Measurements from ENCODE around the gene TPM2.

TPM2 gene

GRCh38 chr9:35686222-35687203 is 3.2 kb downstream of the TPM2 start:
- no peaks in the 10 kb centered on the region for H3K27me3 ChIP-seq (ENCODE audit: control insufficient read depth in 1 of 2, insufficient read depth in 2 of 2, low read length in 2 of 2)
- no peaks in the 10 kb centered on the region for H3K9me3 ChIP-seq (ENCODE audit: control insufficient read depth in 1 of 2, low read length in 2 of 2)
- peaks cover 15 to 22% of the 10 kb centered on the region in 2 donors for H3K4me1 ChIP-seq (ENCODE audit: control insufficient read depth in 1 of 2, insufficient read depth in 2 of 2, low read length in 2 of 2)
- H3K4me3 ChIP-seq (ENCODE audit: low read depth in 1 of 2, low read length in 2 of 2): no peak overlapping the region
- no peak overlapping the region for H3K27ac ChIP-seq (ENCODE audit: low read depth, low read length)
- H3K9ac ChIP-seq (ENCODE audit: low read depth in 1 of 2, low read length in 2 of 2): no peak overlapping the region
- no peaks in the 10 kb centered on the region for H3K36me3 ChIP-seq (ENCODE audit: control insufficient read depth in 1 of 2, insufficient read depth in 2 of 2, low read length in 2 of 2)

- Histone ChIP-seq H3K9me3 (ENCODE audit: control insufficient read depth in 1 of 2, low read length in 2 of 2) (no peaks in the 10 kb centered on the region), H3K27ac (ENCODE audit: low read depth, low read length) (no peak overlapping the region), H3K27me3 (ENCODE audit: control insufficient read depth in 1 of 2, insufficient read depth in 2 of 2, low read length in 2 of 2) (no peaks in the 10 kb centered on the region), H3K9ac (ENCODE audit: low read depth in 1 of 2, low read length in 2 of 2) (no peak overlapping the region), H3K4me3 (ENCODE audit: low read depth in 1 of 2, low read length in 2 of 2) (no peak overlapping the region), H3K36me3 (ENCODE audit: control insufficient read depth in 1 of 2, insufficient read depth in 2 of 2, low read length in 2 of 2) (no peaks in the 10 kb centered on the region), H3K4me1 (ENCODE audit: control insufficient read depth in 1 of 2, insufficient read depth in 2 of 2, low read length in 2 of 2) (peaks cover 15 to 20% of the 10 kb centered on the region in 2 donors)
Measured at GRCh38 chr9:35685506-35685905, 4.2 kb downstream of the TPM2 start.

DNA sequence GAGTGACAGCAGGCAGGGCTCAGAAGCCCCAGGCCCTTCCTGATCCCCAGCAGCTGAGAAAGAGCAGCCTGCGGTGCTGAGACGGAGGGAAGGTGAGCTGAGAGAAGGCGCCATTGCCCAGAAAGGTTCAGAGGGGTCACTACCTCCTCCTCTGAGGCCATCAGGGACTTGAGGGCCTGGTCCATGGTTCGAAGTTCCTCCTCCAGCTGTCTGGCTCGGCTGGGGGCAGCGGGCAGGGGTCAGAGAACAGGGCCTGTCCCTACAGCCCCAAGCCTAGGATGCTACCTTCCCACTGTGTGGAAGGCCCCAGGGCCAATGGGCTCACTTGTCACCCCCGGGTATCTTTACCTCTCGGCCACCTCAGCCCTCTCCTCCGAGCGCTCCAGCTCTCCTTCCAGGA is 4.8 kb downstream of the TPM2 start:
- H3K4me3 ChIP-seq (ENCODE audit: low read depth in 1 of 2, low read length in 2 of 2): no peak overlapping the region
- no peaks in the 10 kb centered on the region for H3K27me3 ChIP-seq (ENCODE audit: control insufficient read depth in 1 of 2, insufficient read depth in 2 of 2, low read length in 2 of 2)
- H3K4me1 ChIP-seq (ENCODE audit: control insufficient read depth in 1 of 2, insufficient read depth in 2 of 2, low read length in 2 of 2): peaks cover 15% of the 10 kb centered on the region in 2 donors
- H3K27ac ChIP-seq (ENCODE audit: low read depth, low read length): no peak overlapping the region
- H3K9ac ChIP-seq (ENCODE audit: low read depth in 1 of 2, low read length in 2 of 2): no peak overlapping the region
- H3K36me3 ChIP-seq (ENCODE audit: control insufficient read depth in 1 of 2, insufficient read depth in 2 of 2, low read length in 2 of 2): no peaks in the 10 kb centered on the region
- H3K9me3 ChIP-seq (ENCODE audit: control insufficient read depth in 1 of 2, low read length in 2 of 2): no peaks in the 10 kb centered on the region

DNA sequence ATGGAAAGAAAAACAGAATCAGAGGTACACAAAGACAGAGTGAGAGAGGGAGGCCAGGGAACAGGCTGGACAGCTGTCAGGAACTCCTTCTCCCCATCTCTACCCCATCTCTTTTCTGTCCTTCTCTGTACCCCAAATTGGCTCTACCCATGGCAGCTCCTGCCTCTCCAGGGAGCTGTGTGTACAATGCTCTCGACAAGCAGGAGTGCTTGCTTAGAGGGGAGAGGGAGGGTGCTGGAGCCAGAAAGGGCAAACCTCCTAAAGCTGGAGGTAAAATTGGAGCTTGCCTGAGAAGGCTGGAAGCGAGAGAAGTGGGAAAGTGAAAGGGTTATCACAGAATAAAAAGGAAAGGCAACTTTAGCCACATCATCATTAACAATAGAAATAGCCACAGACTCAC is 6.4 kb downstream of the TPM2 start:
- no peaks in the 10 kb centered on the region for H3K27me3 ChIP-seq (ENCODE audit: control insufficient read depth in 1 of 2, insufficient read depth in 2 of 2, low read length in 2 of 2)
- no peak overlapping the region for H3K9ac ChIP-seq (ENCODE audit: low read depth in 1 of 2, low read length in 2 of 2)
- no peaks in the 10 kb centered on the region for H3K9me3 ChIP-seq (ENCODE audit: control insufficient read depth in 1 of 2, low read length in 2 of 2)
- H3K27ac ChIP-seq (ENCODE audit: low read depth, low read length): no peak overlapping the region
- H3K4me3 ChIP-seq (ENCODE audit: low read depth in 1 of 2, low read length in 2 of 2): no peak overlapping the region
- no peaks in the 10 kb centered on the region for H3K36me3 ChIP-seq (ENCODE audit: control insufficient read depth in 1 of 2, insufficient read depth in 2 of 2, low read length in 2 of 2)
- H3K4me1 ChIP-seq (ENCODE audit: control insufficient read depth in 1 of 2, insufficient read depth in 2 of 2, low read length in 2 of 2): peaks cover 3 to 4% of the 10 kb centered on the region in 2 donors

DNA sequence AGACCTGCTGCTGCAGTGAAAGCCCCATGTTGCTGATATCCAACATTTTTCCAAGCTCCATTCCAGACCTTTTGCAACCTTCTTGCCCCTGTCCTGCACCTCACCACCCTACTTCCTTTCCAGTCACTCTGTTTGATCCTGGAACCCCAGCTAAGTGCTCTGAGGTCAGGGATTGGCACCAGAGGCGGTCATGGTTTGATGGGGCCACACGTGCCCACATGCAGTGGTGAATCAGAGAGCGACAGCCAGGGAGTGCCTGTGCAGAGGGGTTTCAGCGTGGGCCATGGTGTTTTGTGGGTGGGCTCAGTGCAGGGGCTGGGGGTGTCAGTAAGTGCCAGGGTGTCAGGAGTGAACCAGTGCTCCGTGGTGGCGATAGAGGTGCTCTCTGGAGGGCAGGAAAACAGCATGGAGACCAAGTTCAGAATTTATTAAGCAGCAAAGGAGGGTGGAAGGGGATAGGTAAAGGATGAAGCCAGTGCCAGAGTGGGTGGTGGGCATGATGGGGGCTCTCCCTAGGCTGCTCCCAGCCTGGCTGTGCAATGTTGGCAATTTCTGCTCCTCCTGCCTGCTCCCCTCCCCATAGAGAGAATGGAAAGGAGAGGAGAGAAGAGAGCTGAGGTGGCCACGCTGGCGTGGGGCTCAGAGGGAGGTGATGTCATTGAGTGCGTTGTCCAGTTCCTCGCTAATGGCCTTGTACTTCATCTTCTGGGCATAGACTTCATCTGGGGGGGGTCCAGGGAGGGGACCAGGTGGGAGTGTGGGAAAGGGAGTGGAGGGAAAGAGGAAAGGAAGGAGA is 7.0 kb downstream of the TPM2 start:
- no peaks in the 10 kb centered on the region for H3K27me3 ChIP-seq (ENCODE audit: control insufficient read depth in 1 of 2, insufficient read depth in 2 of 2, low read length in 2 of 2)
- H3K36me3 ChIP-seq (ENCODE audit: control insufficient read depth in 1 of 2, insufficient read depth in 2 of 2, low read length in 2 of 2): no peaks in the 10 kb centered on the region
- no peak overlapping the region for H3K9ac ChIP-seq (ENCODE audit: low read depth in 1 of 2, low read length in 2 of 2)
- H3K27ac ChIP-seq (ENCODE audit: low read depth, low read length): no peak overlapping the region
- no peak overlapping the region for H3K4me3 ChIP-seq (ENCODE audit: low read depth in 1 of 2, low read length in 2 of 2)
- H3K4me1 ChIP-seq (ENCODE audit: control insufficient read depth in 1 of 2, insufficient read depth in 2 of 2, low read length in 2 of 2): no peaks in the 10 kb centered on the region
- H3K9me3 ChIP-seq (ENCODE audit: control insufficient read depth in 1 of 2, low read length in 2 of 2): no peaks in the 10 kb centered on the region

DNA sequence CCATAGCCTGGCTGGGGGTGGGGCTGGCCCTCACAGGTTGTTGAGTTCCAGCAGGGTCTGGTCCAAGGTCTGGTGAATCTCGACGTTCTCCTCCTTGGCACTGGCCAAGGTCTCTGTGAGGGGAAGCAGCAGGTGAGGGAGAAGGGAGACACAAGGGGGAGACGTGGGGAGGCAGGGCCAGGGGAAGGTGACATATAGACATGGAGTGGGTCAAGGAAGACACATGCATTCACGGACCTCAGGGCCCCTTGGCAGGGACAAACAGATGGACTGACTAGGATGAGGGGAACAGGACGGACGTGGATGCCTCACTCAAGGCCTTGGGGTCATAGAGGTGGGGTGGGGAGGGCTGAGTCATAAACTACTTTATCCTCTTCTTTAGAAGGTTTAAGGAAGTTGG is 7.7 kb downstream of the TPM2 start:
- Histone ChIP-seq H3K9me3 (ENCODE audit: control insufficient read depth in 1 of 2, low read length in 2 of 2) (no peaks in the 10 kb centered on the region), H3K4me1 (ENCODE audit: control insufficient read depth in 1 of 2, insufficient read depth in 2 of 2, low read length in 2 of 2) (no peaks in the 10 kb centered on the region), H3K9ac (ENCODE audit: low read depth in 1 of 2, low read length in 2 of 2) (no peak overlapping the region), H3K27ac (ENCODE audit: low read depth, low read length) (no peak overlapping the region), H3K36me3 (ENCODE audit: control insufficient read depth in 1 of 2, insufficient read depth in 2 of 2, low read length in 2 of 2) (no peaks in the 10 kb centered on the region), H3K4me3 (ENCODE audit: low read depth in 1 of 2, low read length in 2 of 2) (no peak overlapping the region), H3K27me3 (ENCODE audit: control insufficient read depth in 1 of 2, insufficient read depth in 2 of 2, low read length in 2 of 2) (no peaks in the 10 kb centered on the region)

DNA sequence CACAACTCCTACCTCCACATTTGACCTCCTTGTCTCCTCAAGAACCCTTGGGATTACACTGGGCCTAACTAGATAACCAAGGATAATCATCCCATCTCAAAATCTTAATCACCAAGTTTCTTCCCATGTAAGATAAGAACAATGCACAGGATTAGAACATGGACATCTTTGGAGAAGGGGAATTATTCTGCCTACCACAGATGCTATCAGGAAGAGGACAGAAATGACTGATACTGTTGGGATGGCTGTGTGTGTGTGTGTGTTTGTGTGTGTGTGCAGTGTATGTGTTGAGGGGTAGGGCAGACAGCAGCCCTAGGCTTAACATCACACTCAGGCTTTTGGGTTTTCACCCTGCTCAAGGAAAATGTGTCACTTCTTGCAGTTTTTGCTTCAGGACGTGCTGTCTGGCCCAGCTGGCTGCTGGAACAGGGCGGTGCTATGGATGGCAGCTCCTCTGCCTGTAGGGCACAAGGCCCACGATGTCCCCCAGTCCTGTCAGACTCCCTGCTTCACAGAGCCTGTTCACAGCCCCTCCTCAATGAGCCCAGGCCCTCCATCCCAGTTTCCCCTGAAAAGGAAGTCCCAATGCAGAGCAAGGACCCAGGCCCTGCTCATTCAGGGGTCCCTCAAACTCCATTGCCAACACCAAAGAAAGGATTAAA is 8.3 kb downstream of the TPM2 start:
- Histone ChIP-seq H3K27ac (ENCODE audit: low read depth, low read length) (no peak overlapping the region), H3K9ac (ENCODE audit: low read depth in 1 of 2, low read length in 2 of 2) (no peak overlapping the region), H3K9me3 (ENCODE audit: control insufficient read depth in 1 of 2, low read length in 2 of 2) (no peaks in the 10 kb centered on the region), H3K36me3 (ENCODE audit: control insufficient read depth in 1 of 2, insufficient read depth in 2 of 2, low read length in 2 of 2) (no peaks in the 10 kb centered on the region), H3K4me3 (ENCODE audit: low read depth in 1 of 2, low read length in 2 of 2) (no peak overlapping the region), H3K27me3 (ENCODE audit: control insufficient read depth in 1 of 2, insufficient read depth in 2 of 2, low read length in 2 of 2) (no peaks in the 10 kb centered on the region), H3K4me1 (ENCODE audit: control insufficient read depth in 1 of 2, insufficient read depth in 2 of 2, low read length in 2 of 2) (peaks cover 0 to 1% of the 10 kb centered on the region in 2 donors)

- H3K9ac ChIP-seq (ENCODE audit: low read depth in 1 of 2, low read length in 2 of 2): no peak overlapping the region
- no peaks in the 10 kb centered on the region for H3K27me3 ChIP-seq (ENCODE audit: control insufficient read depth in 1 of 2, insufficient read depth in 2 of 2, low read length in 2 of 2)
- no peak overlapping the region for H3K4me3 ChIP-seq (ENCODE audit: low read depth in 1 of 2, low read length in 2 of 2)
- H3K4me1 ChIP-seq (ENCODE audit: control insufficient read depth in 1 of 2, insufficient read depth in 2 of 2, low read length in 2 of 2): peaks cover 0 to 8% of the 10 kb centered on the region in 2 donors
- no peaks in the 10 kb centered on the region for H3K9me3 ChIP-seq (ENCODE audit: control insufficient read depth in 1 of 2, low read length in 2 of 2)
- H3K36me3 ChIP-seq (ENCODE audit: control insufficient read depth in 1 of 2, insufficient read depth in 2 of 2, low read length in 2 of 2): no peaks in the 10 kb centered on the region
- H3K27ac ChIP-seq (ENCODE audit: low read depth, low read length): no peak overlapping the region
Measured at GRCh38 chr9:35680331-35681105, 9.2 kb downstream of the TPM2 start.

DNA sequence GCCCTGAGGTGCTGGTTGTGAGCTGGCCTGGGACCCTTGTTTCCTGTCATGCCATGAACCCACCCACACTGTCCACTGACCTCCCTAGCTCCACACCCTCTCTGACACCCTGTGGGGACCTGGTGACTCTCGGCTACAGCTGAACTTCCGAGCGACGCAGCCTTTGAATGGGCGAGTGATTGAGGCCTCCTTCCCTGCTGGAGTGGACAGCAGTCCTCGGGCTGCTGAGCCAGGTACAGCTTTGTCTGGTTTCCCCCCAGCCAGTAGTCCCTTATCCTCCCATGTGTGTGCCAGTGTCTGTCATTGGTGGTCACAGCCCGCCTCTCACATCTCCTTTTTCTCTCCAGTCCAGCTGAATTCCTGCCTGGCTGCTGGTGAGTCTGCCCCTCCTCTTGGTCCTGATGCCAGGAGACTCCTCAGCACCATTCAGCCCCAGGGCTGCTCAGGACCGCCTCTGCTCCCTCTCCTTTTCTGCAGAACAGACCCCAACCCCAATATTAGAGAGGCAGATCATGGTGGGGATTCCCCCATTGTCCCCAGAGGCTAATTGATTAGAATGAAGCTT is 9.9 kb downstream of the TPM2 start:
- Histone ChIP-seq H3K4me1 (ENCODE audit: control insufficient read depth in 1 of 2, insufficient read depth in 2 of 2, low read length in 2 of 2) (peaks cover 4 to 13% of the 10 kb centered on the region in 2 donors), H3K27me3 (ENCODE audit: control insufficient read depth in 1 of 2, insufficient read depth in 2 of 2, low read length in 2 of 2) (no peaks in the 10 kb centered on the region), H3K9ac (ENCODE audit: low read depth in 1 of 2, low read length in 2 of 2) (no peak overlapping the region), H3K27ac (ENCODE audit: low read depth, low read length) (no peak overlapping the region), H3K4me3 (ENCODE audit: low read depth in 1 of 2, low read length in 2 of 2) (no peak overlapping the region), H3K36me3 (ENCODE audit: control insufficient read depth in 1 of 2, insufficient read depth in 2 of 2, low read length in 2 of 2) (no peaks in the 10 kb centered on the region), H3K9me3 (ENCODE audit: control insufficient read depth in 1 of 2, low read length in 2 of 2) (no peaks in the 10 kb centered on the region)

Data from duodenal mucosa (tissue), 2 donors.